IPS DF 4.7 (cell line): ENCODE measurements around the gene COX7A2.

Experiments
- DNase-seq: peaks from one replicate; pipeline ENCODE4 v3.0.0-alpha.2; 2013; ENCODE audit warnings: low spot score; ENCODE audit errors: extremely low read depth

Gene COX7A2

GRCh38 chr6:75221116-75221515, 22.5 kb downstream of the COX7A2 start:
- DNase-seq: no peak

GRCh38 chr6:75220357-75220756, 23.2 kb downstream of the COX7A2 start:
- no peak for DNase-seq

- DNase-seq: no peak
Measured at GRCh38 chr6:75219263-75219662, 24.3 kb downstream of the COX7A2 start.

- DNase-seq: no peak
Measured at GRCh38 chr6:75217193-75217592, 26.4 kb downstream of the COX7A2 start.

GRCh38 chr6:75215291-75215690, 28.3 kb downstream of the COX7A2 start:
- no peak for DNase-seq

GRCh38 chr6:75213732-75214131, 29.9 kb downstream of the COX7A2 start:
- DNase-seq: no peak

GRCh38 chr6:75213112-75213511, 30.5 kb downstream of the COX7A2 start:
- DNase-seq: no peak

GRCh38 chr6:75211920-75212590, 31.5 kb downstream of the COX7A2 start:
- no peak for DNase-seq

GRCh38 chr6:75210885-75211739, 32.5 kb downstream of the COX7A2 start:
- DNase-seq: no peak

GRCh38 chr6:75209184-75209723, 34.3 kb downstream of the COX7A2 start:
- DNase-seq: no peak

GRCh38 chr6:75208298-75209183, 35.1 kb downstream of the COX7A2 start:
- no peak for DNase-seq

- no peak for DNase-seq
Measured at GRCh38 chr6:75206576-75207342, 36.8 kb downstream of the COX7A2 start.

- no peak for DNase-seq
Measured at GRCh38 chr6:75205776-75206575, 37.6 kb downstream of the COX7A2 start, which contains the start of gene COL12A1. COL12A1 (minus strand) TSS chr6:75206053; CDS start chr6:75202792, 3,261 bp downstream.

- no peak for DNase-seq
Measured at GRCh38 chr6:75204959-75205775, 38.4 kb downstream of the COX7A2 start.

- no peak for DNase-seq
Measured at GRCh38 chr6:75204217-75204958, 39.2 kb downstream of the COX7A2 start.

- no peak for DNase-seq
Measured at GRCh38 chr6:75203721-75204120, 39.9 kb downstream of the COX7A2 start.

- no peak for DNase-seq
Measured at GRCh38 chr6:75202676-75203131, 40.9 kb downstream of the COX7A2 start.
